SJCRH30 (cell line): ENCODE measurements around the gene ARHGEF37. TPM values are rescaled to one million over a fixed set of nuclear protein-coding genes. Genes with fewer than 3 reads are reported as not detected.
"Not testable (repeated sequence)": the region's sequence is repeated elsewhere in the genome, so short reads cannot be mapped to it uniquely, and the experiment has no call there.

ENCODE experiments used
- DNase-seq, 2 experiments: peaks; one replicate each; pipeline ENCODE4 v3.0.0-alpha.2; 2015 to 2020
- H3K27ac ChIP-seq: fragments of 250-450 bp; sonication (Bioruptor Pico); 2 replicates; pipeline ENCODE4 v1.5.1; 2020; ENCODE audit warnings: mild to moderate bottlenecking, moderate library complexity
- H3K27me3 ChIP-seq: fragments of 250-450 bp; sonication (Bioruptor Pico); 2 replicates; pipeline ENCODE4 v1.5.1; 2020; ENCODE audit warnings: mild to moderate bottlenecking, moderate library complexity
- H3K36me3 ChIP-seq: fragments of 250-450 bp; sonication (Bioruptor Pico); 2 replicates; pipeline ENCODE4 v1.5.1; 2020; ENCODE audit warnings: mild to moderate bottlenecking, moderate library complexity
- H3K4me1 ChIP-seq: fragments of 250-450 bp; sonication (Bioruptor Pico); 2 replicates; pipeline ENCODE4 v1.5.1; 2020; ENCODE audit warnings: mild to moderate bottlenecking, moderate library complexity
- H3K4me3 ChIP-seq: fragments of 250-450 bp; sonication (Bioruptor Pico); 2 replicates; pipeline ENCODE4 v1.5.1; 2020; ENCODE audit warnings: mild to moderate bottlenecking, moderate library complexity
- H3K9me3 ChIP-seq: fragments of 250-450 bp; sonication (Bioruptor Pico); replicated peaks from 2 replicates; pipeline ENCODE4 v1.5.1; 2020; ENCODE audit warnings: mild to moderate bottlenecking, moderate library complexity
- total RNA-seq: library from RNA; depleted of rRNA; stranded (reverse); fragments of >200 nt; shearing (Covaris generic); gene quantifications from 2 replicates; pipeline ENCODE4 v1.2.3, GENCODE V29; 2014

Gene ARHGEF37
- total RNA-seq, 1 experiment from 2014 or later, result 0.38 TPM

- H3K27me3 ChIP-seq, H3K36me3 ChIP-seq, H3K9me3 ChIP-seq, DNase-seq, H3K4me3 ChIP-seq, H3K27ac ChIP-seq: not testable (repeated sequence)
- peaks cover 32% of the 10 kb centered on the region for H3K4me1 ChIP-seq
Observed at GRCh38 chr5:149648464-149649393, 67.4 kb downstream of the ARHGEF37 start.

GRCh38 chr5:149649730-149650129 is 68.4 kb downstream of the ARHGEF37 start:
- not testable (repeated sequence) for DNase-seq

GRCh38 chr5:149651686-149652085 is 70.4 kb downstream of the ARHGEF37 start:
- Histone ChIP-seq H3K9me3 (no peaks in the 10 kb centered on the region), H3K27ac (no peak overlapping the region), H3K36me3 (no peaks in the 10 kb centered on the region), H3K27me3 (no peaks in the 10 kb centered on the region), H3K4me3 (no peak overlapping the region), H3K4me1 (peaks cover 19% of the 10 kb centered on the region)
- peak in 1 of 2 experiments; percentile 42 for DNase-seq

More at GRCh38 chr5:149649730-149650129, 68.4 kb downstream of the ARHGEF37 start:
- not testable (repeated sequence) for H3K27me3 ChIP-seq, H3K4me3 ChIP-seq, H3K36me3 ChIP-seq, H3K9me3 ChIP-seq, H3K27ac ChIP-seq
- H3K4me1 ChIP-seq, result peaks cover 32% of the 10 kb centered on the region

- Histone ChIP-seq H3K4me1 (peaks cover 9% of the 10 kb centered on the region), H3K9me3 (no peaks in the 10 kb centered on the region), H3K27me3 (no peaks in the 10 kb centered on the region), H3K36me3 (no peaks in the 10 kb centered on the region), H3K4me3 (no peak overlapping the region), H3K27ac (no peak overlapping the region)
- no peak for DNase-seq
Observed at GRCh38 chr5:149652697-149653096, 71.4 kb downstream of the ARHGEF37 start.

- Histone ChIP-seq H3K36me3 (no peaks in the 10 kb centered on the region), H3K9me3 (no peaks in the 10 kb centered on the region), H3K4me3 (no peak overlapping the region), H3K27me3 (no peaks in the 10 kb centered on the region), H3K27ac (no peak overlapping the region), H3K4me1 (no peaks in the 10 kb centered on the region)
- DNase-seq, result peak in 1 of 2 experiments; percentile 58
Observed at GRCh38 chr5:149654231-149654630, 72.9 kb downstream of the ARHGEF37 start.

- DNase-seq, result no peak
- H3K27ac ChIP-seq, result no peak overlapping the region
- H3K4me3 ChIP-seq, result no peak overlapping the region
- no peaks in the 10 kb centered on the region for H3K9me3 ChIP-seq
- H3K36me3 ChIP-seq, result no peaks in the 10 kb centered on the region
- no peaks in the 10 kb centered on the region for H3K4me1 ChIP-seq
- no peaks in the 10 kb centered on the region for H3K27me3 ChIP-seq
Observed at GRCh38 chr5:149654883-149655505, 73.7 kb downstream of the ARHGEF37 start.

- H3K9me3 ChIP-seq, result no peaks in the 10 kb centered on the region
- H3K27me3 ChIP-seq, result no peaks in the 10 kb centered on the region
- peak; percentile 50 to 73 for DNase-seq
- no peak overlapping the region for H3K4me3 ChIP-seq
- no peaks in the 10 kb centered on the region for H3K4me1 ChIP-seq
- no peaks in the 10 kb centered on the region for H3K36me3 ChIP-seq
- no peak overlapping the region for H3K27ac ChIP-seq
Observed at GRCh38 chr5:149656576-149657182, 75.4 kb downstream of the ARHGEF37 start.

GRCh38 chr5:149657324-149657723 is 76.0 kb downstream of the ARHGEF37 start:
- H3K4me1 ChIP-seq, result no peaks in the 10 kb centered on the region
- no peaks in the 10 kb centered on the region for H3K9me3 ChIP-seq
- no peaks in the 10 kb centered on the region for H3K27me3 ChIP-seq
- H3K27ac ChIP-seq, result no peak overlapping the region
- H3K36me3 ChIP-seq, result no peaks in the 10 kb centered on the region
- H3K4me3 ChIP-seq, result no peak overlapping the region
- no peak for DNase-seq

GRCh38 chr5:149658299-149658698 is 77.0 kb downstream of the ARHGEF37 start:
- no peak for DNase-seq
- Histone ChIP-seq H3K36me3 (no peaks in the 10 kb centered on the region), H3K27me3 (no peaks in the 10 kb centered on the region), H3K9me3 (no peaks in the 10 kb centered on the region), H3K4me3 (no peak overlapping the region), H3K27ac (no peak overlapping the region), H3K4me1 (no peaks in the 10 kb centered on the region)

- no peaks in the 10 kb centered on the region for H3K27me3 ChIP-seq
- peak in 1 of 2 experiments; percentile 46 for DNase-seq
- peaks cover 20% of the 10 kb centered on the region for H3K4me1 ChIP-seq
- peaks cover 9% of the 10 kb centered on the region; the same call in 1 of the 2 replicates for H3K9me3 ChIP-seq
- no peak overlapping the region for H3K4me3 ChIP-seq
- H3K36me3 ChIP-seq, result no peaks in the 10 kb centered on the region
- no peak overlapping the region for H3K27ac ChIP-seq
Observed at GRCh38 chr5:149664083-149664482, 82.8 kb downstream of the ARHGEF37 start.

- H3K36me3 ChIP-seq, result no peaks in the 10 kb centered on the region
- DNase-seq, result peak; percentile 42 to 62
- no peak overlapping the region for H3K4me3 ChIP-seq
- H3K9me3 ChIP-seq, result peaks cover 9% of the 10 kb centered on the region; the same call in 1 of the 2 replicates
- H3K4me1 ChIP-seq, result peaks cover 20% of the 10 kb centered on the region
- H3K27ac ChIP-seq, result no peak overlapping the region
- H3K27me3 ChIP-seq, result no peaks in the 10 kb centered on the region
Observed at GRCh38 chr5:149664666-149665415, 83.5 kb downstream of the ARHGEF37 start.

- H3K4me3 ChIP-seq, result no peak overlapping the region
- peaks cover 20% of the 10 kb centered on the region for H3K4me1 ChIP-seq
- H3K27me3 ChIP-seq, result no peaks in the 10 kb centered on the region
- no peak for DNase-seq
- H3K9me3 ChIP-seq, result peaks cover 9% of the 10 kb centered on the region; the same call in 1 of the 2 replicates
- H3K27ac ChIP-seq, result no peak overlapping the region
- H3K36me3 ChIP-seq, result no peaks in the 10 kb centered on the region
Observed at GRCh38 chr5:149665416-149666175, 84.3 kb downstream of the ARHGEF37 start.

GRCh38 chr5:149666212-149666852 is 85.0 kb downstream of the ARHGEF37 start:
- no peak overlapping the region for H3K27ac ChIP-seq
- no peaks in the 10 kb centered on the region for H3K27me3 ChIP-seq
- DNase-seq, result no peak
- H3K4me3 ChIP-seq, result no peak overlapping the region
- peaks cover 20% of the 10 kb centered on the region for H3K4me1 ChIP-seq
- H3K36me3 ChIP-seq, result no peaks in the 10 kb centered on the region
- H3K9me3 ChIP-seq, result peaks cover 9% of the 10 kb centered on the region; the same call in 1 of the 2 replicates
